OCI-LY1 (cell line): Measurements from ENCODE around the gene NUP88.
A peak's percentile ranks its signal among the peaks of the same experiment; 100 is the strongest.

ENCODE experiments used
- H2AFZ ChIP-seq: fragments of 200-600 bp; sonication (generic), shearing (Covaris generic); 2 replicates; pipeline ENCODE4 v1.6.0; 2014; ENCODE audit warnings: antibody characterized with exemption, mild to moderate bottlenecking, low read length
- H3F3A ChIP-seq: fragments of 200-600 bp; sonication (generic), shearing (Covaris generic); 2 replicates; pipeline ENCODE4 v1.6.0; 2014; ENCODE audit warnings: mild to moderate bottlenecking, antibody characterized with exemption, low read length, moderate library complexity; ENCODE audit not compliant: insufficient read depth
- H3K27ac ChIP-seq: fragments of 200-600 bp; sonication (generic); 2 replicates; pipeline ENCODE4 v1.5.1; 2014; ENCODE audit warnings: low read length, mixed run types, mild to moderate bottlenecking, low read depth; ENCODE audit not compliant: poor library complexity, severe bottlenecking
- H3K27me3 ChIP-seq: fragments of 200-600 bp; sonication (generic); 2 replicates; pipeline ENCODE4 v1.6.0; 2014; ENCODE audit warnings: antibody characterized with exemption, mild to moderate bottlenecking, low read length, moderate library complexity; ENCODE audit not compliant: insufficient read depth
- H3K36me3 ChIP-seq: fragments of 200-600 bp; sonication (generic); 2 replicates; pipeline ENCODE4 v1.6.1; 2014; ENCODE audit warnings: mild to moderate bottlenecking, antibody characterized with exemption, low read length, moderate library complexity, mixed read lengths; ENCODE audit not compliant: insufficient read depth
- H3K4me1 ChIP-seq: fragments of 200-600 bp; sonication (generic); 2 replicates; pipeline ENCODE4 v1.5.1; 2014; ENCODE audit warnings: mild to moderate bottlenecking, low read length, moderate library complexity; ENCODE audit not compliant: insufficient read depth, severe bottlenecking
- H3K4me2 ChIP-seq: fragments of 200-600 bp; sonication (generic), shearing (Covaris generic); 2 replicates; pipeline ENCODE4 v1.6.1; 2014; ENCODE audit warnings: low read length
- H3K4me3 ChIP-seq: fragments of 200-600 bp; sonication (generic); 2 replicates; pipeline ENCODE4 v1.5.1; 2014; ENCODE audit warnings: low read length, low read depth, mild to moderate bottlenecking, mixed read lengths; ENCODE audit not compliant: poor library complexity, severe bottlenecking
- H3K79me2 ChIP-seq: fragments of 200-600 bp; shearing (Covaris generic); 2 replicates; pipeline ENCODE4 v1.6.1; 2016; ENCODE audit warnings: mixed run types, low read length, mixed read lengths; ENCODE audit not compliant: insufficient read depth
- H3K9ac ChIP-seq: fragments of 200-600 bp; sonication (generic), shearing (Covaris generic); 2 replicates; pipeline ENCODE4 v1.6.1; 2014; ENCODE audit warnings: mild to moderate bottlenecking, low read length, mixed read lengths
- H3K9me2 ChIP-seq: fragments of 200-600 bp; sonication (generic), shearing (Covaris generic); 2 replicates; pipeline ENCODE4 v1.6.1; 2014; ENCODE audit warnings: low read depth, mild to moderate bottlenecking, low read length, mixed read lengths
- H3K9me3 ChIP-seq: fragments of 200-600 bp; shearing (Covaris generic); 2 replicates; pipeline ENCODE4 v1.6.1; 2014; ENCODE audit warnings: low read length, mixed read lengths
- H4K20me1 ChIP-seq: fragments of 200-600 bp; sonication (generic), shearing (Covaris generic); 2 replicates; pipeline ENCODE4 v1.6.0; 2016; ENCODE audit warnings: mild to moderate bottlenecking, low read length; ENCODE audit not compliant: insufficient read depth
- CTCF ChIP-seq: fragments of 200-600 bp; sonication (generic), shearing (Covaris generic); IDR thresholded peaks from 2 replicates; pipeline ENCODE4 v1.5.1; 2017; ENCODE audit warnings: mild to moderate bottlenecking, antibody characterized with exemption, low read length, moderate library complexity, mixed read lengths
- EZH2 ChIP-seq: fragments of 200-600 bp; sonication (generic), shearing (Covaris generic); IDR thresholded peaks from 2 replicates; pipeline ENCODE4 v1.8.0; 2017; ENCODE audit warnings: borderline replicate concordance, mixed run types, mild to moderate bottlenecking, antibody characterized with exemption, low read length, moderate library complexity, mixed read lengths

Gene NUP88

GRCh38 chr17:5416901-5417300 is 2.6 kb downstream of the NUP88 start:
- Histone ChIP-seq H3K27me3 (no peaks in the 10 kb centered on the region), H3K9ac (no peak overlapping the region; the same call in 1 of the 2 replicates), H3K27ac (no peak overlapping the region), H3K4me2 (peak overlapping the region; percentile 83), H3K9me3 (no peaks in the 10 kb centered on the region), H4K20me1 (no peaks in the 10 kb centered on the region), H3K4me3 (peak overlapping the region; percentile 87), H3K36me3 (peaks cover 62% of the 10 kb centered on the region), H2AFZ (no peak overlapping the region), H3K4me1 (peaks cover 29% of the 10 kb centered on the region), H3K79me2 (peaks cover 44% of the 10 kb centered on the region), H3F3A (no peaks in the 10 kb centered on the region), H3K9me2 (no peaks in the 10 kb centered on the region)
- no peak for TF ChIP-seq EZH2
- TF ChIP-seq CTCF = no peak

- no peak overlapping the region for H2AFZ ChIP-seq
- no peak overlapping the region for H3K4me3 ChIP-seq
- H4K20me1 ChIP-seq = no peaks in the 10 kb centered on the region
- H3F3A ChIP-seq = no peaks in the 10 kb centered on the region
- no peak overlapping the region for H3K27ac ChIP-seq
- H3K9ac ChIP-seq = no peak overlapping the region
- H3K36me3 ChIP-seq = peaks cover 85% of the 10 kb centered on the region
- TF ChIP-seq CTCF = no peak
- TF ChIP-seq EZH2 = no peak
- no peaks in the 10 kb centered on the region for H3K9me3 ChIP-seq
- no peak overlapping the region for H3K4me2 ChIP-seq
- peaks cover 33% of the 10 kb centered on the region for H3K79me2 ChIP-seq
- no peaks in the 10 kb centered on the region for H3K9me2 ChIP-seq
- peaks cover 15% of the 10 kb centered on the region for H3K4me1 ChIP-seq
- H3K27me3 ChIP-seq = no peaks in the 10 kb centered on the region
Measured at GRCh38 chr17:5413682-5414081, 5.8 kb downstream of the NUP88 start.

GRCh38 chr17:5410594-5411272 is 8.7 kb downstream of the NUP88 start:
- Histone ChIP-seq H3K9me2 (no peaks in the 10 kb centered on the region), H3K4me1 (no peaks in the 10 kb centered on the region), H3K27ac (no peak overlapping the region), H2AFZ (no peak overlapping the region), H3F3A (no peaks in the 10 kb centered on the region), H3K9me3 (no peaks in the 10 kb centered on the region), H4K20me1 (no peaks in the 10 kb centered on the region), H3K9ac (no peak overlapping the region), H3K27me3 (no peaks in the 10 kb centered on the region), H3K4me2 (no peak overlapping the region), H3K4me3 (no peak overlapping the region), H3K36me3 (peaks cover 98% of the 10 kb centered on the region), H3K79me2 (peaks cover 8% of the 10 kb centered on the region)
- TF ChIP-seq EZH2 (no peak), CTCF (no peak)
